Fibroblast of lung (primary cell): ENCODE results near the gene KLRG1.

Experiments used
- EZH2 ChIP-seq: IDR thresholded peaks from 2 replicates; pipeline ENCODE4 v1.5.1; 2012; ENCODE audit warnings: low read length, control low read depth, mild to moderate bottlenecking; ENCODE audit errors: missing control alignments
- TF ChIP-seq, protein P1 (sequence below), 2 donors: IDR thresholded peaks in 1 of 2; conservative IDR thresholded peaks in 1 of 2; 1 replicate in 1 of 2; 2 replicates in 1 of 2; pipeline ENCODE4 v1.5.1; 2011 to 2012; ENCODE audit warnings: low read length in 2 of 2, control low read depth in 1 of 2, inconsistent platforms in 1 of 2, low read depth in 1 of 2, mild to moderate bottlenecking in 1 of 2

DNA sequence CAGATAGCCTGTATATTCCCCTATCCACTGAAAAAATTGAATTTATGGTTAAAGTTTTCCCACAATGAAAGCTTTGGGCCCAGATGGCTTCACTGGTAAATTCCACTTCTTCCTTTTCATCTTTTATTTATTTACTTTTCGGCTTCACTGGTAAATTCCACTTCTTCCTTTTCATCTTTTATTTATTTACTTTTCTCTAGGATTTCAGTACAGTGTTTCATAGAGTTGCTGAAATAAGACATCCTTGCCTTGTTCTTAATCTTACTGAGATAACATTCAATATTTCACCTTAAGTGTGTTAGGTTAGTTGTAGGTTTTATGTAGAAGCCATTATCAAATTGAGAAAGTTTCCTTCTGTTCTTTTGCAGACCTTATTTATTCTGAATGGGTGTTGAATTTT is 18.9 kb upstream of the KLRG1 start:
- no peak for TF ChIP-seq EZH2
- TF ChIP-seq, protein P1, sequence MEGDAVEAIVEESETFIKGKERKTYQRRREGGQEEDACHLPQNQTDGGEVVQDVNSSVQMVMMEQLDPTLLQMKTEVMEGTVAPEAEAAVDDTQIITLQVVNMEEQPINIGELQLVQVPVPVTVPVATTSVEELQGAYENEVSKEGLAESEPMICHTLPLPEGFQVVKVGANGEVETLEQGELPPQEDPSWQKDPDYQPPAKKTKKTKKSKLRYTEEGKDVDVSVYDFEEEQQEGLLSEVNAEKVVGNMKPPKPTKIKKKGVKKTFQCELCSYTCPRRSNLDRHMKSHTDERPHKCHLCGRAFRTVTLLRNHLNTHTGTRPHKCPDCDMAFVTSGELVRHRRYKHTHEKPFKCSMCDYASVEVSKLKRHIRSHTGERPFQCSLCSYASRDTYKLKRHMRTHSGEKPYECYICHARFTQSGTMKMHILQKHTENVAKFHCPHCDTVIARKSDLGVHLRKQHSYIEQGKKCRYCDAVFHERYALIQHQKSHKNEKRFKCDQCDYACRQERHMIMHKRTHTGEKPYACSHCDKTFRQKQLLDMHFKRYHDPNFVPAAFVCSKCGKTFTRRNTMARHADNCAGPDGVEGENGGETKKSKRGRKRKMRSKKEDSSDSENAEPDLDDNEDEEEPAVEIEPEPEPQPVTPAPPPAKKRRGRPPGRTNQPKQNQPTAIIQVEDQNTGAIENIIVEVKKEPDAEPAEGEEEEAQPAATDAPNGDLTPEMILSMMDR (conservative IDR thresholded peaks at IDR 0.05 in 1 of 2, IDR thresholded peaks at IDR 0.05 in 1 of 2; ENCODE audit: low read depth in 1 of 2, low read length in 2 of 2): no peak
